H9 (cell line): ENCODE measurements around the gene TPSAB1. TPM values are rescaled to one million over a fixed set of nuclear protein-coding genes. Genes with fewer than 3 reads are reported as not detected.

Experiments
- DNase-seq: peaks from one replicate; pipeline ENCODE4 v3.0.0-alpha.2; 2017
- H2AFZ ChIP-seq: one replicate; pipeline ENCODE4 v1.6.1; 2013; ENCODE audit warnings: mild to moderate bottlenecking, low read length, control low read depth, moderate library complexity
- H2AK5ac ChIP-seq: 2 replicates; pipeline ENCODE4 v1.6.1; 2013; ENCODE audit warnings: low read length, control low read depth, mixed read lengths; ENCODE audit not compliant: insufficient read length
- H2BK120ac ChIP-seq: one replicate; pipeline ENCODE4 v1.6.1; 2013; ENCODE audit warnings: low read depth, mild to moderate bottlenecking, low read length, control low read depth, inconsistent platforms; ENCODE audit not compliant: poor library complexity, severe bottlenecking
- H2BK12ac ChIP-seq: 2 replicates; pipeline ENCODE4 v1.6.1; 2013; ENCODE audit warnings: low read length, control low read depth, mixed read lengths, low read depth; ENCODE audit not compliant: insufficient read length
- H2BK15ac ChIP-seq: 2 replicates; pipeline ENCODE4 v1.6.1; 2013; ENCODE audit warnings: low read depth, low read length, control low read depth
- H2BK20ac ChIP-seq: one replicate; pipeline ENCODE4 v1.6.1; 2013; ENCODE audit warnings: low read depth, mild to moderate bottlenecking, low read length, control low read depth, inconsistent platforms; ENCODE audit not compliant: poor library complexity, severe bottlenecking
- H2BK5ac ChIP-seq: 2 replicates; pipeline ENCODE4 v1.6.1; 2013; ENCODE audit warnings: low read length, control low read depth, mixed read lengths; ENCODE audit not compliant: insufficient read length
- H3K14ac ChIP-seq: 2 replicates; pipeline ENCODE4 v1.6.1; 2013; ENCODE audit warnings: low read length, control low read depth; ENCODE audit not compliant: insufficient read depth
- H3K18ac ChIP-seq: 2 replicates; pipeline ENCODE4 v1.6.1; 2013; ENCODE audit warnings: low read depth, mild to moderate bottlenecking, mixed read lengths, low read length, control low read depth; ENCODE audit not compliant: insufficient read length
- H3K23ac ChIP-seq: 2 replicates; pipeline ENCODE4 v1.6.1; 2013; ENCODE audit warnings: low read length, control low read depth, mixed read lengths, low read depth; ENCODE audit not compliant: insufficient read length
- H3K23me2 ChIP-seq: 2 replicates; pipeline ENCODE4 v1.6.1; 2013; ENCODE audit warnings: low read depth, mild to moderate bottlenecking, mixed read lengths, low read length, control low read depth; ENCODE audit not compliant: insufficient read length, poor library complexity, severe bottlenecking
- H3K27ac ChIP-seq: 2 replicates; pipeline ENCODE4 v1.5.1; 2013; ENCODE audit warnings: low read length, control low read depth, mixed read lengths, low read depth; ENCODE audit not compliant: insufficient read length
- H3K27me3 ChIP-seq: 2 replicates; pipeline ENCODE4 v1.6.1; 2013; ENCODE audit warnings: low read length, control low read depth, inconsistent platforms; ENCODE audit not compliant: insufficient read depth
- H3K4ac ChIP-seq: 2 replicates; pipeline ENCODE4 v1.6.1; 2013; ENCODE audit warnings: low read depth, mild to moderate bottlenecking, control low read depth, inconsistent platforms, low read length, moderate library complexity
- H3K4me1 ChIP-seq: 2 replicates; pipeline ENCODE4 v1.6.1; 2013; ENCODE audit warnings: low read length, control low read depth, inconsistent platforms; ENCODE audit not compliant: insufficient read depth
- H3K4me2 ChIP-seq: 2 replicates; pipeline ENCODE4 v1.6.1; 2013; ENCODE audit warnings: low read length, control low read depth, mixed read lengths; ENCODE audit not compliant: insufficient read length, insufficient read depth
- H3K56ac ChIP-seq: 2 replicates; pipeline ENCODE4 v1.6.1; 2013; ENCODE audit warnings: low read depth, mild to moderate bottlenecking, mixed read lengths, low read length, control low read depth; ENCODE audit not compliant: insufficient read length
- H3K79me1 ChIP-seq: 2 replicates; pipeline ENCODE4 v1.6.1; 2013; ENCODE audit warnings: low read depth, mild to moderate bottlenecking, moderate library complexity, low read length, control low read depth, inconsistent platforms; ENCODE audit not compliant: insufficient read depth, poor library complexity, severe bottlenecking
- H3K79me2 ChIP-seq: 2 replicates; pipeline ENCODE4 v1.6.1; 2013; ENCODE audit warnings: low read length, control low read depth, inconsistent platforms; ENCODE audit not compliant: insufficient read depth
- H3K9ac ChIP-seq: 2 replicates; pipeline ENCODE4 v1.6.1; 2013; ENCODE audit warnings: low read length, control low read depth, mixed read lengths; ENCODE audit not compliant: insufficient read length; ENCODE audit errors: extremely low read depth
- H3K9me3 ChIP-seq: one replicate; pipeline ENCODE4 v1.6.1; 2013; ENCODE audit warnings: low read depth, low read length, inconsistent platforms; ENCODE audit not compliant: control insufficient read depth
- H3T11ph ChIP-seq: one replicate; pipeline ENCODE4 v1.6.1; 2013; ENCODE audit warnings: mild to moderate bottlenecking, low read length, control low read depth, inconsistent platforms
- H4K20me1 ChIP-seq: one replicate; pipeline ENCODE4 v1.6.1; 2013; ENCODE audit not compliant: control insufficient read depth, insufficient read length, insufficient read depth
- H4K5ac ChIP-seq: 2 replicates; pipeline ENCODE4 v1.6.1; 2013; ENCODE audit warnings: low read depth, mild to moderate bottlenecking, mixed read lengths, low read length, control low read depth; ENCODE audit not compliant: insufficient read length
- H4K8ac ChIP-seq: replicated peaks from 2 replicates; pipeline ENCODE4 v1.6.1; 2013; ENCODE audit warnings: low read length, control low read depth, mixed read lengths, low read depth; ENCODE audit not compliant: insufficient read length
- H4K91ac ChIP-seq: 2 replicates; pipeline ENCODE4 v1.6.1; 2013; ENCODE audit warnings: low read depth, mild to moderate bottlenecking, moderate library complexity, mixed read lengths, low read length, control low read depth; ENCODE audit not compliant: insufficient read length
- H3K27ac Mint-ChIP-seq, 3 experiments: 2 replicates in 2 of 3; 3 replicates in 1 of 3; pipeline ENCODE4 v1.8.0; 2020 to 2021; ENCODE audit warnings: mixed read lengths in 3 of 3, mild to moderate bottlenecking in 1 of 3, moderate library complexity in 1 of 3
- H3K27me3 Mint-ChIP-seq: 2 replicates; pipeline ENCODE4 v1.8.0; 2021; ENCODE audit warnings: low read depth, mild to moderate bottlenecking, moderate library complexity, mixed read lengths
- H3K36me3 Mint-ChIP-seq, 3 experiments: 2 replicates in 2 of 3; 3 replicates in 1 of 3; pipeline ENCODE4 v1.8.0; 2020 to 2021; ENCODE audit warnings: low read depth in 3 of 3, mixed read lengths in 3 of 3; ENCODE audit not compliant: insufficient read depth in 1 of 3
- H3K4me1 Mint-ChIP-seq, 2 experiments: 2 replicates each; pipeline ENCODE4 v1.8.0; 2020; ENCODE audit warnings: mixed read lengths in 2 of 2
- H3K4me3 Mint-ChIP-seq, 2 experiments: 2 replicates in 1 of 2; 3 replicates in 1 of 2; pipeline ENCODE4 v1.8.0; 2020 to 2021; ENCODE audit warnings: mild to moderate bottlenecking in 2 of 2, mixed read lengths in 2 of 2, moderate library complexity in 1 of 2
- H3K9me3 Mint-ChIP-seq, 2 experiments: 2 replicates in 1 of 2; 3 replicates in 1 of 2; pipeline ENCODE4 v1.8.0; 2020; ENCODE audit warnings: mild to moderate bottlenecking in 2 of 2, mixed read lengths in 2 of 2, moderate library complexity in 1 of 2
- WGBS: extraction: QIAGEN DNeasy Blood & Tissue Kit; methylation state at CpG from one replicate; pipeline ENCODE4 v1.1.7; 2013; ENCODE audit warnings: missing lambda C conversion rate, low lambda C conversion rate, mixed read lengths; ENCODE audit not compliant: insufficient read length; ENCODE audit errors: extremely low coverage; 5-methylcytosine and 5-hydroxymethylcytosine counted together
- total RNA-seq: library from RNA; stranded (reverse); gene quantifications from 2 replicates; pipeline ENCODE4 v1.2.1, GENCODE V29; 2021
- TF ChIP-seq, protein P1 (sequence below): fragments of 200-600 bp; sonication (generic); conservative IDR thresholded peaks from 3 replicates; pipeline ENCODE4 v1.8.0; 2021; ENCODE audit warnings: antibody characterized with exemption, mild to moderate bottlenecking

The TPSAB1 gene
- total RNA-seq, 1 experiment from 2014 or later, result not detected

GRCh38 chr16:1224558-1224957 lies 15.9 kb upstream of the TPSAB1 start:
- no peaks in the 10 kb centered on the region for H3K27me3 ChIP-seq
- no peak overlapping the region for H2BK15ac ChIP-seq
- no peaks in the 10 kb centered on the region for H3K79me1 ChIP-seq
- no peaks in the 10 kb centered on the region for H3K23me2 ChIP-seq
- no peak overlapping the region for H4K5ac ChIP-seq
- Mint-ChIP-seq H3K4me1 (peaks cover 0 to 2% of the 10 kb centered on the region in 2 experiments; a peak in 1 of 4 replicates), H3K36me3 (peaks cover 5 to 9% (median 9%) of the 10 kb centered on the region in 3 experiments; a peak in 5 of 7 replicates), H3K27ac (no peak overlapping the region), H3K9me3 (peaks cover 0 to 3% of the 10 kb centered on the region in 2 experiments; a peak in 1 of 5 replicates), H3K4me3 (no peak overlapping the region), H3K27me3 (peaks cover 12% of the 10 kb centered on the region)
- no CpG with 5 or more reads among the region's 9 CpGs for WGBS
- no peak overlapping the region for H3K56ac ChIP-seq
- H4K91ac ChIP-seq, result no peak overlapping the region
- no peaks in the 10 kb centered on the region for H4K20me1 ChIP-seq
- no peak overlapping the region for H2AK5ac ChIP-seq
- TF ChIP-seq, protein P1, sequence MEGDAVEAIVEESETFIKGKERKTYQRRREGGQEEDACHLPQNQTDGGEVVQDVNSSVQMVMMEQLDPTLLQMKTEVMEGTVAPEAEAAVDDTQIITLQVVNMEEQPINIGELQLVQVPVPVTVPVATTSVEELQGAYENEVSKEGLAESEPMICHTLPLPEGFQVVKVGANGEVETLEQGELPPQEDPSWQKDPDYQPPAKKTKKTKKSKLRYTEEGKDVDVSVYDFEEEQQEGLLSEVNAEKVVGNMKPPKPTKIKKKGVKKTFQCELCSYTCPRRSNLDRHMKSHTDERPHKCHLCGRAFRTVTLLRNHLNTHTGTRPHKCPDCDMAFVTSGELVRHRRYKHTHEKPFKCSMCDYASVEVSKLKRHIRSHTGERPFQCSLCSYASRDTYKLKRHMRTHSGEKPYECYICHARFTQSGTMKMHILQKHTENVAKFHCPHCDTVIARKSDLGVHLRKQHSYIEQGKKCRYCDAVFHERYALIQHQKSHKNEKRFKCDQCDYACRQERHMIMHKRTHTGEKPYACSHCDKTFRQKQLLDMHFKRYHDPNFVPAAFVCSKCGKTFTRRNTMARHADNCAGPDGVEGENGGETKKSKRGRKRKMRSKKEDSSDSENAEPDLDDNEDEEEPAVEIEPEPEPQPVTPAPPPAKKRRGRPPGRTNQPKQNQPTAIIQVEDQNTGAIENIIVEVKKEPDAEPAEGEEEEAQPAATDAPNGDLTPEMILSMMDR, result no peak
- no peak overlapping the region for H3K4ac ChIP-seq
- H3K79me2 ChIP-seq, result no peaks in the 10 kb centered on the region
- H3K4me1 ChIP-seq, result no peaks in the 10 kb centered on the region
- H3K18ac ChIP-seq, result no peak overlapping the region
- H2BK120ac ChIP-seq, result no peak overlapping the region
- no peak overlapping the region for H2AFZ ChIP-seq
- H2BK20ac ChIP-seq, result no peak overlapping the region
- no peak overlapping the region for H3K4me2 ChIP-seq
- no peak overlapping the region for H2BK12ac ChIP-seq
- no peak overlapping the region for H2BK5ac ChIP-seq
- H3K14ac ChIP-seq, result no peak overlapping the region
- no peaks in the 10 kb centered on the region for H3K9me3 ChIP-seq
- H3T11ph ChIP-seq, result no peak overlapping the region
- DNase-seq, result no peak
- no peak overlapping the region for H3K9ac ChIP-seq
- H3K27ac ChIP-seq, result no peak overlapping the region
- H4K8ac ChIP-seq, result no peak overlapping the region
- H3K23ac ChIP-seq, result no peak overlapping the region
